HEK293T (cell line): Measurements from ENCODE around the gene OPCML.

ENCODE experiments used
- BHLHE40 ChIP-seq: fragments of 450-650 bp; IDR thresholded peaks from 2 replicates; pipeline ENCODE4 v1.6.1; 2016; ENCODE audit warnings: mild to moderate bottlenecking, moderate library complexity, borderline replicate concordance
- CTBP1 ChIP-seq: fragments of 450-650 bp; IDR thresholded peaks from 2 replicates; pipeline ENCODE4 v1.6.1; 2016; ENCODE audit warnings: borderline replicate concordance
- ELF4 ChIP-seq: fragments of 450-650 bp; IDR thresholded peaks from 2 replicates; pipeline ENCODE4 v1.6.1; 2017; ENCODE audit warnings: antibody characterized with exemption
- FOXA1 ChIP-seq: fragments of 450-650 bp; IDR thresholded peaks from 2 replicates; pipeline ENCODE4 v1.6.1; 2016; ENCODE audit warnings: mild to moderate bottlenecking
- FOXK2 ChIP-seq: fragments of 450-650 bp; IDR thresholded peaks from 2 replicates; pipeline ENCODE4 v1.6.1; 2016; ENCODE audit warnings: mild to moderate bottlenecking
- FOXM1 ChIP-seq: fragments of 450-650 bp; IDR thresholded peaks from 2 replicates; pipeline ENCODE4 v1.6.1; 2017; ENCODE audit warnings: mild to moderate bottlenecking, borderline replicate concordance
- HDGF ChIP-seq: fragments of 450-650 bp; IDR thresholded peaks from 2 replicates; pipeline ENCODE4 v1.6.1; 2017; ENCODE audit warnings: antibody characterized with exemption, borderline replicate concordance
- NFRKB ChIP-seq: fragments of 450-650 bp; IDR thresholded peaks from 2 replicates; pipeline ENCODE4 v1.6.1; 2016; ENCODE audit warnings: mild to moderate bottlenecking, moderate library complexity
- SP1 ChIP-seq: fragments of 450-650 bp; IDR thresholded peaks from 2 replicates; pipeline ENCODE4 v1.6.1; 2017
- SUZ12 ChIP-seq: fragments of 450-650 bp; IDR thresholded peaks from 2 replicates; pipeline ENCODE4 v1.6.1; 2016; ENCODE audit warnings: mild to moderate bottlenecking
- TARDBP ChIP-seq: fragments of 450-650 bp; IDR thresholded peaks from 2 replicates; pipeline ENCODE4 v1.6.1; 2016
- ZNF384 ChIP-seq: fragments of 450-650 bp; IDR thresholded peaks from 2 replicates; pipeline ENCODE4 v1.6.1; 2016

- no peak for TF ChIP-seq FOXK2
- TF ChIP-seq NFRKB = no peak
- no peak for TF ChIP-seq FOXA1
- TF ChIP-seq FOXM1 = no peak
- no peak for TF ChIP-seq BHLHE40
- no peak for TF ChIP-seq ZNF384
- no peak for TF ChIP-seq CTBP1
- no peak for TF ChIP-seq TARDBP
- no peak for TF ChIP-seq SP1
- TF ChIP-seq ELF4 = no peak
- TF ChIP-seq HDGF = no peak
- no peak for TF ChIP-seq SUZ12
Measured at GRCh38 chr11:132692891-132693290, 839.4 kb downstream of the OPCML start.
